Kidney (tissue), 14 donors: ENCODE results near the gene LEKR1. TPM values are rescaled to one million over a fixed set of nuclear protein-coding genes. Genes with fewer than 3 reads are reported as not detected.

Experiments
- DNase-seq, 5 donors: peaks; one replicate each; pipeline ENCODE4 v3.0.0-alpha.2; 2013 to 2020
- FAIRE-seq: peaks from 2 replicates; lab custom pipeline; 2012; peaks lifted over from hg19 to GRCh38; lab: Jason Lieb, UNC
- H3K27ac ChIP-seq, 2 donors: one replicate each; pipeline ENCODE4 v1.7.0; 2013; ENCODE audit warnings: low read depth in 2 of 2, low read length in 2 of 2, inconsistent platforms in 1 of 2
- H3K27me3 ChIP-seq: one replicate; pipeline ENCODE4 v1.7.1; 2013; ENCODE audit warnings: low read length, inconsistent platforms; ENCODE audit not compliant: control insufficient read depth, insufficient read depth
- H3K36me3 ChIP-seq, 3 donors: one replicate each; pipeline versions ENCODE4 v1.7.0 to v1.7.1; 2013; ENCODE audit warnings: low read length in 3 of 3, control low read depth in 1 of 3, inconsistent platforms in 1 of 3; ENCODE audit not compliant: insufficient read depth in 3 of 3, control insufficient read depth in 2 of 3
- H3K4me1 ChIP-seq, 3 donors: one replicate each; pipeline versions ENCODE4 v1.7.0 to v1.7.1; 2013; ENCODE audit warnings: low read length in 3 of 3, inconsistent platforms in 1 of 3, low read depth in 1 of 3; ENCODE audit not compliant: control insufficient read depth in 2 of 3, insufficient read depth in 2 of 3
- H3K4me3 ChIP-seq, 3 donors: one replicate each; pipeline versions ENCODE4 v1.7.0 to v1.8.1; 2013; ENCODE audit warnings: low read length in 3 of 3, control low read depth in 1 of 3, inconsistent platforms in 1 of 3
- H3K9ac ChIP-seq, 3 donors: one replicate each; pipeline versions ENCODE4 v1.7.0 to v1.7.1; 2013; ENCODE audit warnings: low read length in 3 of 3, control low read depth in 1 of 3, inconsistent platforms in 1 of 3
- H3K9me3 ChIP-seq, 3 donors: one replicate each; pipeline versions ENCODE4 v1.7.0 to v1.7.1; 2013; ENCODE audit warnings: low read length in 3 of 3, control low read depth in 1 of 3, inconsistent platforms in 1 of 3; ENCODE audit not compliant: control insufficient read depth in 2 of 3, insufficient read depth in 1 of 3
- CTCF ChIP-seq: IDR thresholded peaks from 3 replicates; pipeline ENCODE4 v1.5.1; 2012; ENCODE audit warnings: mild to moderate bottlenecking, moderate library complexity, borderline replicate concordance; ENCODE audit not compliant: insufficient read depth; ENCODE audit errors: extremely low read depth
- intact Hi-C: fragments of 100-400 bp; cut with DNase I; formaldehyde crosslinking; loops from one replicate; pipeline ENCODE4 v1.11.1; 2022
- polyA plus RNA-seq: library from polyadenylated mRNA; stranded (reverse); fragments of 350-450 nt; fragmentation: Illumina TruSeq; extraction: RNeasy Lipid Tissue Mini Kit (QIAGEN cat#74804); gene quantifications from one replicate; pipeline ENCODE4 v1.2.3, GENCODE V29; 2014; ENCODE audit warnings: low read depth, low replicate concordance; ENCODE audit not compliant: insufficient read depth
- total RNA-seq: library from RNA; stranded (reverse); fragmentation: NEBNext Ultra II Directional; extraction: Animal tissue kit (Norgen Biotek cat#: 25700); gene quantifications from one replicate; pipeline ENCODE4 v1.2.1, GENCODE V29; 2021
- donor health status: control.
- donor health status: control.
- donor health status: control.
- donor health status: control.
- donor health status: control.
- donor health status: DM: yes; HTN: yes; CAD: no.
- donor health status: Normal renal cell carcinoma (clear cell type).

LEKR1 gene
- total and polyA plus RNA-seq, 2 donors from 2014 or later, result 1.6 to 1.8 TPM

GRCh38 chr3:157082305-157082982 lies 256.3 kb downstream of the LEKR1 start:
- intact Hi-C loops, result loop anchor here (10.0 kb wide), 1 partner anchor 52 kb away; no protein-coding TSS in a partner anchor
- Histone ChIP-seq H3K9me3 (no peaks in the 10 kb centered on the region), H3K27me3 (no peaks in the 10 kb centered on the region), H3K27ac (no peak overlapping the region), H3K9ac (peak overlapping the region in 1 of 3 donors; percentile 24), H3K4me3 (no peak overlapping the region), H3K4me1 (peaks cover under 1 to 6% (median 2%) of the 10 kb centered on the region in 3 donors), H3K36me3 (no peaks in the 10 kb centered on the region)
- TF ChIP-seq CTCF, result no peak
- DNase-seq (no peak), FAIRE-seq (no peak)

GRCh38 chr3:157083824-157084223 lies 257.7 kb downstream of the LEKR1 start:
- H3K9me3 ChIP-seq, result no peaks in the 10 kb centered on the region
- FAIRE-seq, result no peak
- no peak overlapping the region for H3K4me3 ChIP-seq
- H3K27me3 ChIP-seq, result no peaks in the 10 kb centered on the region
- no peaks in the 10 kb centered on the region for H3K36me3 ChIP-seq
- TF ChIP-seq CTCF, result no peak
- DNase-seq, result no peak
- intact Hi-C loops, result loop anchor here (10.0 kb wide), 1 partner anchor 51 kb away; no protein-coding TSS in a partner anchor
- H3K9ac ChIP-seq, result no peak overlapping the region
- no peak overlapping the region for H3K27ac ChIP-seq
- peaks cover 8 to 12% (median 8%) of the 10 kb centered on the region in 3 donors for H3K4me1 ChIP-seq

GRCh38 chr3:157086060-157086750 lies 260.1 kb downstream of the LEKR1 start:
- no peak for DNase-seq
- no peaks in the 10 kb centered on the region for H3K27me3 ChIP-seq
- H3K4me1 ChIP-seq, result peaks cover 12 to 19% (median 18%) of the 10 kb centered on the region in 3 donors
- H3K27ac ChIP-seq, result no peak overlapping the region
- no peak overlapping the region for H3K9ac ChIP-seq
- H3K9me3 ChIP-seq, result no peaks in the 10 kb centered on the region
- H3K4me3 ChIP-seq, result no peak overlapping the region
- intact Hi-C loops, result loop anchor here (10.0 kb wide), 1 partner anchor 49 kb away; no protein-coding TSS in a partner anchor
- no peak for FAIRE-seq
- no peaks in the 10 kb centered on the region for H3K36me3 ChIP-seq
- TF ChIP-seq CTCF, result no peak
